Sigmoid colon (tissue), 7 donors: Measurements from ENCODE around the gene F2RL2. TPM values are rescaled to one million over a fixed set of nuclear protein-coding genes. Genes with fewer than 3 reads are reported as not detected.

Experiments used
- DNase-seq: peaks from one replicate; pipeline ENCODE4 v3.0.0-alpha.2; 2019
- H3K27ac ChIP-seq, 4 donors: fragments of 200-600 bp; sonication (generic); one replicate each; pipeline ENCODE4 v1.5.1; 2016 to 2019; ENCODE audit warnings: mild to moderate bottlenecking in 1 of 4
- H3K27me3 ChIP-seq, 3 donors: fragments of 200-600 bp; sonication (generic); one replicate each; pipeline ENCODE4 v1.5.1; 2019; ENCODE audit warnings: mild to moderate bottlenecking in 1 of 3
- H3K36me3 ChIP-seq, 4 donors: fragments of 200-600 bp; sonication (generic); one replicate each; pipeline ENCODE4 v1.5.1; 2016 to 2019
- H3K4me1 ChIP-seq, 4 donors: fragments of 200-600 bp; sonication (generic); one replicate each; pipeline ENCODE4 v1.5.1; 2017 to 2019
- H3K4me3 ChIP-seq, 4 donors: fragments of 200-600 bp; sonication (generic); one replicate each; pipeline ENCODE4 v1.5.1; 2017 to 2019; ENCODE audit warnings: mild to moderate bottlenecking in 2 of 4, moderate library complexity in 1 of 4
- H3K9me3 ChIP-seq, 4 donors: fragments of 200-600 bp in 3 of 4; sonication (generic) in 3 of 4; one replicate each; pipeline versions ENCODE4 v1.5.1 to v1.6.1; 2013 to 2019
- CTCF ChIP-seq, 4 experiments: fragments of 450-650 bp in 3 of 4; fragments of 200-600 bp in 1 of 4; IDR thresholded peaks; one replicate each; pipeline ENCODE4 v1.5.1; 2016 to 2019; ENCODE audit warnings: antibody characterized with exemption in 4 of 4, mild to moderate bottlenecking in 3 of 4, moderate library complexity in 2 of 4
- EP300 ChIP-seq, 4 donors: sonication (generic); formaldehyde crosslinking; IDR thresholded peaks; one replicate each; pipeline ENCODE4 v1.6.1; 2017; ENCODE audit warnings: antibody characterized with exemption in 4 of 4
- POLR2A ChIP-seq, 2 donors: fragments of 450-650 bp; IDR thresholded peaks; one replicate each; pipeline ENCODE4 v1.6.1; 2016; ENCODE audit warnings: antibody characterized with exemption in 2 of 2, mild to moderate bottlenecking in 2 of 2, moderate library complexity in 2 of 2
- POLR2AphosphoS5 ChIP-seq, 4 donors: sonication (generic); formaldehyde crosslinking; IDR thresholded peaks; one replicate each; pipeline ENCODE4 v1.6.1; 2017; ENCODE audit warnings: antibody characterized with exemption in 4 of 4
- WGBS, 2 donors: extraction: QIAGEN DNeasy Blood & Tissue Kit; methylation state at CpG; one replicate each; pipeline ENCODE4 v1.1.7; 2013; 5-methylcytosine and 5-hydroxymethylcytosine counted together
- intact Hi-C: fragments of 100-400 bp; cut with DNase I; formaldehyde crosslinking; loops from one replicate; pipeline ENCODE4 v1.15.1; 2023
- polyA plus RNA-seq, 3 donors: library from polyadenylated mRNA; stranded (reverse); fragments of 200-250 nt; gene quantifications; one replicate each; pipeline ENCODE4 v1.2.3, GENCODE V29; 2013
- total RNA-seq, 4 donors: library from RNA; depleted of rRNA; stranded (reverse); fragments of >200 nt; gene quantifications; one replicate each; pipeline ENCODE4 v1.1.0, GENCODE V29; 2016
- donor health status: healthy with polysubstance abuse.
- donor health status: Bipolar disorder and iron deficiency.
- donor health status: healthy.

Gene F2RL2
- total and polyA plus RNA-seq, 7 donors = 0.60 to 6.6 (median 2.2) TPM; not detected in 1

GRCh38 chr5:76580981-76581380 lies 42.2 kb downstream of the F2RL2 start:
- no peaks in the 10 kb centered on the region for H3K9me3 ChIP-seq
- H3K27me3 ChIP-seq = no peaks in the 10 kb centered on the region
- no peaks in the 10 kb centered on the region for H3K36me3 ChIP-seq
- no peak overlapping the region for H3K4me3 ChIP-seq
- no peak for DNase-seq
- intact Hi-C loops = no loop called here
- 68 to 93% methylated on average over 3 of the region's 3 CpGs for WGBS, 2 donors
- no peak overlapping the region for H3K27ac ChIP-seq
- H3K4me1 ChIP-seq = no peaks in the 10 kb centered on the region
- TF ChIP-seq CTCF (IDR thresholded peaks at IDR 0.05) = no peak
- no peak for TF ChIP-seq EP300 (IDR thresholded peaks at IDR 0.05)
- TF ChIP-seq POLR2A (IDR thresholded peaks at IDR 0.05) = no peak
- TF ChIP-seq POLR2AphosphoS5 (IDR thresholded peaks at IDR 0.05) = no peak

- H3K27ac ChIP-seq = no peak overlapping the region
- no peaks in the 10 kb centered on the region for H3K36me3 ChIP-seq
- intact Hi-C loops = no loop called here
- no peaks in the 10 kb centered on the region for H3K4me1 ChIP-seq
- no peak for DNase-seq
- no peaks in the 10 kb centered on the region for H3K27me3 ChIP-seq
- TF ChIP-seq POLR2A (IDR thresholded peaks at IDR 0.05) = no peak
- TF ChIP-seq POLR2AphosphoS5 (IDR thresholded peaks at IDR 0.05) = no peak
- no peak for TF ChIP-seq EP300 (IDR thresholded peaks at IDR 0.05)
- no peak for TF ChIP-seq CTCF (IDR thresholded peaks at IDR 0.05)
- WGBS, 2 donors = 90 to 96% methylated on average over 7 of the region's 7 CpGs
- H3K4me3 ChIP-seq = no peak overlapping the region
- H3K9me3 ChIP-seq = no peaks in the 10 kb centered on the region
Measured at GRCh38 chr5:76579166-76579937, 43.9 kb downstream of the F2RL2 start.

- intact Hi-C loops = no loop called here
- Histone ChIP-seq H3K4me3 (no peak overlapping the region), H3K27ac (no peak overlapping the region), H3K4me1 (no peaks in the 10 kb centered on the region), H3K36me3 (no peaks in the 10 kb centered on the region), H3K9me3 (no peaks in the 10 kb centered on the region), H3K27me3 (no peaks in the 10 kb centered on the region)
- TF ChIP-seq EP300 (IDR thresholded peaks at IDR 0.05) (no peak), POLR2AphosphoS5 (IDR thresholded peaks at IDR 0.05) (no peak), POLR2A (IDR thresholded peaks at IDR 0.05) (no peak), CTCF (IDR thresholded peaks at IDR 0.05) (no peak)
- WGBS, 2 donors = 86 to 91% methylated on average over 4 of the region's 4 CpGs
- no peak for DNase-seq
Measured at GRCh38 chr5:76576996-76577395, 46.2 kb downstream of the F2RL2 start.

- no peak for TF ChIP-seq POLR2A (IDR thresholded peaks at IDR 0.05)
- TF ChIP-seq CTCF (IDR thresholded peaks at IDR 0.05) = no peak
- TF ChIP-seq POLR2AphosphoS5 (IDR thresholded peaks at IDR 0.05) = no peak
- Histone ChIP-seq H3K36me3 (no peaks in the 10 kb centered on the region), H3K9me3 (no peaks in the 10 kb centered on the region), H3K27ac (no peak overlapping the region), H3K27me3 (no peaks in the 10 kb centered on the region), H3K4me1 (no peaks in the 10 kb centered on the region), H3K4me3 (no peak overlapping the region)
- no peak for DNase-seq
- intact Hi-C loops = no loop called here
Measured at GRCh38 chr5:76576450-76576849, 46.8 kb downstream of the F2RL2 start.

- intact Hi-C loops = no loop called here
- Histone ChIP-seq H3K9me3 (no peaks in the 10 kb centered on the region), H3K27ac (no peak overlapping the region), H3K36me3 (no peaks in the 10 kb centered on the region), H3K4me1 (no peaks in the 10 kb centered on the region), H3K27me3 (no peaks in the 10 kb centered on the region), H3K4me3 (no peak overlapping the region)
- TF ChIP-seq CTCF (IDR thresholded peaks at IDR 0.05) = no peak
- TF ChIP-seq POLR2A (IDR thresholded peaks at IDR 0.05) = no peak
- no peak for TF ChIP-seq POLR2AphosphoS5 (IDR thresholded peaks at IDR 0.05)
- TF ChIP-seq EP300 (IDR thresholded peaks at IDR 0.05) = no peak
- no peak for DNase-seq
Measured at GRCh38 chr5:76571559-76571958, 51.6 kb downstream of the F2RL2 start.
